Stimulated activated CD4-positive, alpha-beta T cell treated with anti-CD3 and anti-CD28 coated beads, TNF-alpha, amount 100 ng/mL, for 1 hour (primary cell): ENCODE results near the gene OPCML.

Experiments
- DNase-seq, 3 donors: peaks; one replicate each; pipeline ENCODE4 v3.0.0-alpha.2; 2020; ENCODE audit warnings: low read depth in 3 of 3, low spot score in 1 of 3

OPCML gene

DNA sequence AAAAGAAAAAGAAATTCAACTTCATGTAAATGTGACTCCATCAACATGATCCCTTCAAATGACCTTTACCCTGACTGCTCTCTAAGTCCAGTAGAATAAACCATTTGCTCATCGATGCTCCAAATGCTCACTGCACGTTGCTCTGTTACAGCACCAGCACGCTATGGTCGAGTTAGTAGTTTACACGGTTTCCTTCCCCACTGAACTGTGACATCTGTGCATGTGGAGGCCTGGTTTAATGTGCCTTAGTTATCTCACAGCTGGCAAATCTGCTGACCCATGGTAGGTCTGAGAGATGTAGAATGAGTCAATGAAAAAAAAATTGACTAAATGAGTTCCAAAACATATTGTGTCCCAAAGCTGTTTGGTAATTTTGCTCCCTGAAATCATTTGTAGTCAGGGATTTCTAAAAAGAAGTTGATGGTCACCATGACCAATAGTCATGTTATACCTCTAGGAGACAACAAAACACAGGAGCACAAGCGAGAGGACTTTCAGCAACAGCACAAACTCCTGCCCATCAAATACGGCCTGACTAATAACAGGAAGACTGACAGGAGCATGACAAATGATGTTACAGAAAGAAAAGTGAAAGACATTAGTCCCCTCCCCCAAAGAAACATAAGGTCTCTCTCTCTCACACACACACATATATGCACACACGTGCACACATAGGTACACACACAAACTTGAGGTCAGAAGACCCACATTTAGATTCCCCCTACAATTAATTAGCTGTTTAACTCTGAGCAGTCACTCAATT is 624.5 kb downstream of the OPCML start:
- DNase-seq, result no peak

DNA sequence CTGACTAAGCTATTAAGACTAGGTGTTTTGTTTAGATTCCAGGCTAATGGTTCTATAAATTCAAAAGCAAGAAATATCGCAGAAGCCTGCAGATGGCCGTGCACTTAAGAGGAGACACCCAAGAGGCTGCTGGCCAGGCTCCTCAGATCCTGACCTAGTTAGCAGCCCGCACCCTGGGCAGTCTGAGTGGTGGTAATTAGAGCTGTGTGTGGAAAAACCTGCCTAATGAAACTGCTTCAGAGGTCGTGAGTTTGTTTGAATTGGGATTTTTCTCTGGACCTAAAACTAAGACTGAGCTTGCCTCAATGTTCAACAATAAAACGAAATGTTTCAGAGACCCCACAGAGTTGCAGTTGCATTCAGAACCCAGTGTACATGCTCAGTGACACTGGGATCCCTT is 627.7 kb downstream of the OPCML start:
- DNase-seq, result no peak

DNA sequence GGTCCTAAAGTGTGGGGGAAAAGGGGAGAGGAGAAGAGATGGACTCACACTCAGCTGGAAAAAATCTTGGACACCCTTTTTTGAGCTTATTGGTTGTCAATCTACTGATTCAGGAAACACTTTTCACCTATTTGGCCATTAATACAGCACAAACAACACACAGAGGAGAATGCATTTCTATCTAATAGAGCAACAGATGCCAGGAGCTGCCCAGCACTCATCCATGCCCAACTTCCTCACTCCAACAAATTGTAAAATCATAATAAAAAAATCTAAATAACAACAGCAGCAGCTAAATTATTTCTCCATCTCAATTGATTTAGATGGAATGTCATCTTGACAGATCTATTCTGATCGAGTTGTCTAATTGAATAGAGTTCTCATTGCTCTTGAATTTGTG is 628.2 kb downstream of the OPCML start:
- no peak for DNase-seq

DNA sequence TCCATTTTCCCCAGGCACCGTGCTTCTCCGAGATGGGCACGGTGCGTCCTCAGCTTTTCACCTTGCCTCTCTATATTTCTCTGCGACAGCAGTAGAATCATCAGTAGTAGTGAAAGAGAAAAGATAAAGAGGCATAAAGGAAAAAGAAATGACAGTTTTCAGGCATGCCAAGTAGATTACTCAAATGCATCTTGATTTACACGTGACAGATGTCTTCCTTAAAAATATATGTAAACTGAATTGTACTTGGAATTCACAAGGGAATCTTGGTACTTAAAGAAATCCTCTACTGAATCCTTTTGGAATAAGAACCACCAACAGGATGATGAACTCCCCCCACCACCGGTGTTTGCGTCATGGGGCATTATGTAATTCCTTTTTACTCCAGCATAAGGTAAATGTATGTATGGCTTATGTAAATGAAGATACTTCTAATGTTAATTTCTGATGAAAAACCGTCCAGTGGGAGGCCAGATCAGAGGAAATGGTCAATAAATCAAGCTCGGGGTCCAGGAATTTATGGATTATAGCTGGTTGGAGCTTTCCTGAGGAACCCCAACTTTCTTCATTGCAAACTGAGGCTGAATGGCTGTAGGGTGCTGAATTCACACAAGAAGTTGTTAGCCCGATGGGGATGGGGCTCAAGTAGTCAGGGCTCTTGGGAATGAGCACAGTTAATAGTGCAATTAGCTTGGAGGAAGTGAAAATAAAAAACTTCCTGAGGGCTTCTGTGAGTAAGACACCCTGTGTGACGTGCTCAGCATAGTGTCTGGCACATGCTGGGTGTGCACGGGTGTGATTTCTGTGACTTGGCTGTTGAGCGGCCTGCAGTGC is 630.4 kb downstream of the OPCML start:
- no peak for DNase-seq

DNA sequence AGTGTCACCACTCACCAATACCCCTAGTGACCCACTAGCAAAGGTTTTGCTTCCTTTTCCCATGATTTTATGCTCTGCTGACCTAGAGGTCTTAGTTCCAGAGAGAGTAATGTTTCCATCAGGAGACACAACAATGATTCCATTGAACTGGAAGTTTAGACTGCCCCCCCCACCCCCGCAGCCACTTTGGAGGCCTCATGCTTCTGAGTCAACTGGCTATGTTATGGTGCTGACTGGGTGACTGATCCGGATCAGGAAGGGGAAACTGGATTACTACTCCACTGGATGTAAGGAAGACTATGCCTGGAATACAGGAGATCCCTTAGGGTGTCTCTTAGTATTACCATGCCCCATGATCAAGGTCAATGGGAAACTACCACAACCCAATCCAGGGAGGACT is 633.6 kb downstream of the OPCML start:
- no peak for DNase-seq

DNA sequence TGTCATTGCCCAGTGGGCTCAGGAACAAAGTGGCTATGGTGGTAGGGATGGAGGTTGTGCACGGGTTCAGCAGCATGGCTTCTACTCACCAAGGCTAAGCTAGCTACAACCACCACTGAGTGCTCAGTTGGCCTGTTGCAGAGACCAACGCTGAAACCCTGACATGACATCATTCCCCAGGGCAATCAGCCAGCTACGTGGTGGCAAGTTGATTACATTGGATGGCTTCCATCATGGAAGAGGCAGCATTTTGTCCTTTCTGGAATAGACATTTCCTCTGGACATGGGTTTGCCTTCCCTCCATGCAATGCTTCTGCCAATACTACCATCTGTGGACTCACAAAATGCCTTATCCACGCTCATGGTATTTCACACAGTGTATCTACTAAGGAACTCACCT is 634.3 kb downstream of the OPCML start:
- DNase-seq, result no peak

DNA sequence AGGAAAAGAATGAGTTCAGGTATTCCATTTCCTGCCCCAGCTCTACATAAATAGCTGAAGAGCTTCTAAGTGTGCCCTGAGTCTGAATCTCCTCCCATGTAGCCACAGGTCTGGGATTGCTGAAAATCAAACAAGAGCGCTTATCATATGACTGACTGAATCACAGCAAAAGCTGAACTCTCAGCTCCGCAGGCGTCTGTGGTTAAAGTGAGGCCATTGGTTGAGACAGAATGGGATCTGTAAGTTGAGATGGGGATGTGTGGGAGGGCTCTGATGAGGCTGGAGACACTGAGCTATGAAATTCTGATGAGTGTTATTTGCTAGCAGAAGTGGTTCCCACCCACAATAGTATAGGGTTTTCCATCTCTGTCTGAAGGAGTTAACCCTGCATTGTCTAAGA is 637.0 kb downstream of the OPCML start:
- DNase-seq, result no peak

DNA sequence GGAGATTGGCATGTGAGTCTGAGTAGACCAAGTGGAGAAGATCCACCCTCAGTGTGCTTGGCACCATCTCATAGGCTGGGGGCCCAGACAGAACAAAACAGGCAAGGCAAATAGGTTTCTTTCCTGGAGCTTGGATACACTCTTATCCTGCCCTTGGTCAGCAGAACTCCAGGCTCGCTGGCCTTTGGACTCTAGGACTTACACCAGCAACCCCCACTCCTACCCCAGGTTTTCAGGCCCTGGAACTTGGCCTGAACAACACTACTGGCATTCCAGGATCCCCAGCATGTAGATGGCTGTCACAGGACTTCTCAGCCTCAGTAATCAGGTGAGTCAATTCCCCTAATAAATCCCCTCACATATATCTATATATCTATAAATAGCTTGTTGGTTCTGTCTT is 637.7 kb downstream of the OPCML start:
- DNase-seq, result no peak

DNA sequence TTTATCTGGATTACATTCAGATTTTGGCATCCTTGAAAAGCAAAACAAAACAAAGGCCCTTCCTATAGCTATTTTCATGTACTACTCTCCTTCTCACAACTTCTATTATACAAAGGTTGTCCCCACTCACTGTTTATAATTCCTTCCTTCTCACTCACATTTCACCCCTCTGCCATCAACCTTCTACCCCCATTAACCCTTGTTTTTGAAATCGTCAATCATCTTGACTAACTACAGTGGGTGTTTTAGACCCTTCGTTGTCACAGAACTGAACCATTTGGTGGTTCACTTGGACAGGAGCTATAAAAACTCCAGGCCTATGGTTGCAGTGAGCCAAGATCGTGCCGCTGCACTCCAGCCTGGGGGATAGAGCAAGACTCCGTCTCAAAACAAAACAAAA is 639.4 kb downstream of the OPCML start:
- DNase-seq, result no peak

DNA sequence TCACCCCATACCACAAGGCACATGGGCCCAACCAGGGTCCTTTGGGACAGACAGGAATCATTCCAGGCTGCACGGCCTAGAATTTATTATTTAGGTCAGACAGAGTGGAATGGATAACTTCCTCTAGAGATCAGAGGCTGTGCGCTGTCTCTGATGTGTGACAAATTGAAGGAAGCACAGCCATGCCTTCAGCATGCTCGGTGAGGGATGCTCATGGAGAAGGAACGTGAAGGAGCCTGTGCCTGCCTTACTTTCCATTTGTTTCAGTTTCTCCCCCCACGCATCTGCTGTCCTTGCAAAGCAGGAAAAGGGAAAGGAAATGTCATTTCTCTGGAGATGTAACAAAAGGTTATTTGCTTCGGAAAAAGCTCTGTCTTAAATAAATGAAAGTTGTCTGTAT is 644.1 kb downstream of the OPCML start:
- DNase-seq, result no peak

DNA sequence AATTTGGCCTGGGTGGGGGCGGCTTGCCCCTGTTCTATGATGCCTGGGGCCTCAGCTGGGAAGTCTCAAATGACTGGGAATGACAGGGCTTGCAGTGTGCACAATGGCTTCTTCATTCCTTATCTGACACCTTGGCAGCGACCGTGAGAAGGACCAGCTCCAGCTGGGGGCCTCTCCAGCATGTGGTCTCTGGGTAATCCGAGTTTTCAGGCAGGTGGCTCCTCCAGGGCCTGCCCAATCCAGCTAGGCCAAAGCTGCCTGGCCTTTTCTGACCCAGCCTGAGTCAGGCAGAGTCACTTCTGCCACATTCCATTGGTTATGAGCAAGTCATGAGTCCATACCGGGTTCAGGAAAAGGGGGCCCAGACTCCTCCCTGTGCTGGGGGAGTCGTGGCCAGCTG is 646.0 kb downstream of the OPCML start:
- DNase-seq, result no peak

DNA sequence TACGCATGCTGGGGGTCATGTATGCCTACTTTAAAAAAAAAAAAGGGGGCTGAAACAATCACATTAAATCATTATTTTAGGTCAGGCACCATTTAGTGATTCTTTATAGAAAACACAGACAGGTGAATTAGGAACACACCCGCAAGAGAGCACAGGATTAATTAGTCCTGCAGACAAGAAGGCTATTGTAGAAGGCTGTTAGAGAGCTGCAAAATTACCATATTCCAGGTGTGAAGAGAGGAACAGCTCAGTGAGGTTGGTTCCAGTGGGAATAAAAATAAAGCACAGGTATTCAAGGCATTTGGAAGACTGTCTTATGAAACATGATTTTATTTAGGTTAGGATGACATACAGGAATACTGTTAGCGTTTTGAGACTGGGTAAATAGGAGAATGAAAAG is 649.1 kb downstream of the OPCML start:
- DNase-seq, result no peak

DNA sequence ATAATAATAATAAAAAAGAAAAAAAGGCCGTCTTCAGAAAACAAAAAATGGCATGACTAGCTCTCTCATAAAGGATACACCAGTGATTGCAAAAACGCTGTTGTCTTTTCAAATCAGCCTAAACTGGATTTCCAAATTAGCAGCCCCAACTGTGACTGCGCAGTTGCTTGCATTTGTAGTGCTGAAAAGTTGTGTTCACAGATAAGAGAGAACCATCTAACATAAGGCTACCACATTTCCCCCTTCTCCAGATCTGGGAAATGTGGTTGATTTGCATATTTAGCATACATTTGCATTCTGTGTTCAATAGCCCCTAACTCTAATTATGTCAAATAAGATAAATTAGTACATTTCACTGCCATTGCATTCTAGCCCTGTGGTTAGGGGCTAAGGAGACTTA is 650.7 kb downstream of the OPCML start:
- DNase-seq, result no peak

DNA sequence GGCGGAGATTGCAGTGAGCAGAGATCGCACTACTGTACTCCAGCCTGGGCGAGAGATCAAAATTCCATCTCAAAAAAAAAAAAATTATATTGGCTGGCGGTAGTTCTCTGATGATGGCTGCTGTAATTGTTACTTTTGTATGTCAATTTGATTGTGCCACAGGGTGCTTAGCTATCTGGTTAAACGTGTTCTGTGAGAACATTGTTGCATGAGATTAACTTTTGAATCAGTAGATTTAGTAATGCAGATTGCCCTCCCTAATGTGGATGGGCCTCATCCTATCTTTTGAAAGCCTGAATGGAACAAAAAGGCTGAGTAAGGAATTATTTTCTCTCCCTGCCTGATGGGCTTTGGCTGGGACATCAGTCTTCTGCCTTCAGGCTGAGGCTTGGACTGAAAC is 654.2 kb downstream of the OPCML start:
- DNase-seq, result no peak

DNA sequence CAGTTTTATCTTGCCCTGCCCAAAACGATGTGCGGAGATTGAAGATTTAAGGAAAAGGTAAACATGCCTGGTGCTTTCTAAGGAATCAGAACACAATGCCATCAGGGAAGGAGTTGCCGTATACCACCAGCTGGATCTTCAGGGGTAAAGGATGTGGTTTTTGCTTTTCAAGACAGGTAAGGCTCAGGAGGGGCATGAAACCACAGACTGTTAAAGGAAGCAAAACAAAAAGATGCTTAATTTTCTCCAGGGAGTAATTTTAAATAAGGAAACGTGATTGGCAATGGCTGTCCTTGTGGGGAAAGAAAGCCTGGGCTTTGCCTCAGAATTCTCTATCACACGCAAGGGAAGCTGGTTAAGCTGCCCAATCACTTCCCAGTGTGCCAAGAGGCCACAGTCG is 655.6 kb downstream of the OPCML start:
- no peak for DNase-seq

DNA sequence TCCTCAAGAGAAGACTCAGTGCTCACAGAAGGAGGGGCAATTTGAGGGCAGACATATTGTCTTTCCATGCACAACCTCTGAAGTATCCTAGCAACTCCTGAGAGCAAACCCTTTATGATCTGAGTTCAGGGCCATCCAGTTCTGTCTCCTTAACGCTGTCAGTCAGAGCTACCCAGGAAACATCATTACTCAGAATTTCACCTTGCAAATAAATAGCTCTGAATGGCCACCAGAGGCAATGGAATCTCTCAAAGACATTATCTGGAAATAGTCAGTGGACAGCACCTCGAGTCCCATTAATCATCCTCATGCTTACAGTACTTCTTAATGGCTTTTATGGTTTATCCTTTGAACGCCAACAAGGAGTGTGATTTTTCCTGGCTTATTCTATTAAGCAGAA is 656.1 kb downstream of the OPCML start:
- DNase-seq, result no peak

DNA sequence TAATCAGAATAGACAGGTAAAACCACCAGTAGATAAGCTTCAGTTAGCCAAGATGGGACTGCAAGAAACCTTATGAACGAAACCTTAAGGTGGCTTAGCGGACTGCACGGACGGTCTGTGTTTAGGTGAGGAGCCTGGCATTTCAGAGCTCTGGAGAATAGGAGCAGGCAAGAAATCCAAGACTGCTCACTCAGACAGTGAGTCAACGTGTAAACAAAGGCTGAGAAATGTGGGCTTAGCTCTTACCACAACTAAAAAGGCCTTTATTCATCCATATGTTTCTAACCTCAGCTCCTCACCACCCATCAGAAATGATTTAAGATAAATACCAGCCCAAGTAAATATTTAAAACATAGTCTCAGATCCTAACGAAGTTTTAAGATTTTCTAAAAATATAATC is 657.7 kb downstream of the OPCML start:
- no peak for DNase-seq

DNA sequence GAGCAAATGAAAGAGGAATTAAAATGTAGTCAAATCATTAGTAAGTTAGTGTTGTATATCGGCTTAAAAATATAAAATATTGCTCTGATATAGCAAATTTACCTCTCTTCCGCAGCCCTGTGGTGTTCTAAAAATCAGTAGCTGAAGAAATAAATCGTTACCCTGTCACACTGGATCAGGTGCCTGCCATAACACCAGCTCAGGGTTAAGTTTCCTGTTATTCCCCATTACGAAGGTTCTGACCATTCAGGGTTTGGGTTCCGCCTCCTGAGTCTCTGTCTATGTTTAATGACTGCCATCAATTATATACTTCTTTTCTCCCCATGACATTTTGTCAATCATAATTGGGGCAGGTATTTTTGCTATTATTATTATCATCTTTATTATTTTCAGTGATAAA is 658.5 kb downstream of the OPCML start:
- no peak for DNase-seq

DNA sequence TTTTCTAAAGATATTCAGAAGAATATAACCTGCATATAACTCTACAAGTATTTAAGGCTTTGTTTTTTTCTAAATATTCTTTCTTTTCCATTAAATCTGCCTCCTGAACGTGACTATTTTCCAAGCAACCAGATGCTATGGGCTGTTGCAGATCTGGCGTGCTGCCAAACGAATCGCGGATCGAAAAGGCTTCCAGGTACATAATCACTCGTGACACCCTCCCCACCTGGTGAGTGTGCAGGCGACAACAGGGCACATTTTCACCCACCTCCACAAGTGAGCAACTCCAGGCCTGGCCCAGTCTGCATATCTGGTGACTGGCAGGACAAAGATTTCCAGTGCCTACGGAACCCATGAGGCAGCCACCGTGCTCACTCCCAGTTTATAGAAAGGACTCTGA is 660.1 kb downstream of the OPCML start:
- no peak for DNase-seq

DNA sequence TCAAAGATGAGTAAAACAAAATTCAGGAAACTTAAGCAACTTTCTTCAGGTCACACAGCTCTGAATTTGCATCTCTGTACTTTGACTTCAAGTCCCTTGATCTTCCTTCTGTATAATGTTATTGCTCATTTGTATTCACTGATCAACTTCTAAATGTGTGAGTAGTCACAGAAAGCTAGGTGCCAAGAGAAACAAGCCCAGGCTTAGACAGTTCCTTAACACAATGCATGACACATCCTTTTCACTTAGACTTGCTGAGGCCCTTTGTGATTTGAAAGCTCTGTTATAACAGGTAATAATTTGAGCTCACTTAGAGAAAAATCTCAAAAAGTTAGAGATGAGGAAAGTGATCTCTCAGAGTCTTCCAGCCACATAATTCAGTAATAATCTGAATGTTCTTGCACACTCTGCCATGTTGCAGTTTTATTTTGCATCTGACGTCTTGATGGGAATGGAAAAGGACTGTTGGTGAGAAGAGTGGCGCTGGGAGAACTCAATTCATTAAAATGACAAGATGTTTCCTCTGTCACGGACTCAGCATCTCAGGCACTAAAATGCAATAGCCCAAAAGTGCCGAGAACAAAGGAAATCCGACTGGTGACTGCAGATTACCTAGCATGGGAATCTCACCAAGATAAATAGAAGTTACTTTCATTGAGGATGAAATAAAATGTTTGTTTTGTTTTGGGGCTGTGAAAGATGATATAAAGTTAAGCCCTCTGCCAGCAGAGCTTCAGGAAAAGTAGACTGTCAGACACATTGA is 665.3 kb downstream of the OPCML start:
- no peak for DNase-seq

DNA sequence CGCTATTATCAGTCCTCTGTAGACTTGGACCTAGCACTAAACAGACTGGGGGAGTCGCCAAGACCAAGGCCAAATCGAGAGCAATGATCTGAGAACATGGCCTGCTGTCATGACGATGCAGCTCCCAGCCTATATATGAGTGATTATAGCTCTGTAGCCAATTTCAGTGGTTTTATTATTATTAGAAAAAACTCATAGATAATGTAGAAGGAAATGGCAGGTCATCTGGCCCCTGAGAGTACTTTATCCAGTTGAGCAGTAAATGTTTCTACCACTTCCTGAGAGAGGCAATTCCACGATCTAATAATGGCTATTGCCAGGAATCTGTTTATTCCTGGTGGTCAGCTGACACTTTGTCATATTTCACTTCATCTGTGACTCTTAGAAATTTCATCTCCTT is 666.7 kb downstream of the OPCML start:
- DNase-seq, result no peak
